HUES6 (cell line): ENCODE measurements around the gene CLASP2.
"Not testable (repeated sequence)": the region's sequence is repeated elsewhere in the genome, so short reads cannot be mapped to it uniquely, and the experiment has no call there.

Source experiments
- H3K27ac ChIP-seq: 2 replicates; pipeline ENCODE4 v1.7.0; 2013; ENCODE audit warnings: low read depth, mild to moderate bottlenecking, low read length, inconsistent platforms
- H3K27me3 ChIP-seq: 2 replicates; pipeline ENCODE4 v1.6.1; 2013; ENCODE audit warnings: low read length; ENCODE audit not compliant: control insufficient read depth, insufficient read depth
- H3K36me3 ChIP-seq: 2 replicates; pipeline ENCODE4 v1.6.1; 2013; ENCODE audit warnings: low read length; ENCODE audit not compliant: control insufficient read depth, insufficient read depth
- H3K4me1 ChIP-seq: 2 replicates; pipeline ENCODE4 v1.6.1; 2013; ENCODE audit warnings: low read length; ENCODE audit not compliant: control insufficient read depth, insufficient read depth
- H3K4me3 ChIP-seq: 2 replicates; pipeline ENCODE4 v1.5.1; 2013; ENCODE audit warnings: low read depth, low read length
- H3K9ac ChIP-seq: one replicate; pipeline ENCODE4 v1.6.1; 2013; ENCODE audit warnings: mild to moderate bottlenecking, low read length
- H3K9me3 ChIP-seq: 2 replicates; pipeline ENCODE4 v1.6.1; 2013; ENCODE audit warnings: low read depth, low read length; ENCODE audit not compliant: control insufficient read depth, insufficient read depth

CLASP2 gene

DNA sequence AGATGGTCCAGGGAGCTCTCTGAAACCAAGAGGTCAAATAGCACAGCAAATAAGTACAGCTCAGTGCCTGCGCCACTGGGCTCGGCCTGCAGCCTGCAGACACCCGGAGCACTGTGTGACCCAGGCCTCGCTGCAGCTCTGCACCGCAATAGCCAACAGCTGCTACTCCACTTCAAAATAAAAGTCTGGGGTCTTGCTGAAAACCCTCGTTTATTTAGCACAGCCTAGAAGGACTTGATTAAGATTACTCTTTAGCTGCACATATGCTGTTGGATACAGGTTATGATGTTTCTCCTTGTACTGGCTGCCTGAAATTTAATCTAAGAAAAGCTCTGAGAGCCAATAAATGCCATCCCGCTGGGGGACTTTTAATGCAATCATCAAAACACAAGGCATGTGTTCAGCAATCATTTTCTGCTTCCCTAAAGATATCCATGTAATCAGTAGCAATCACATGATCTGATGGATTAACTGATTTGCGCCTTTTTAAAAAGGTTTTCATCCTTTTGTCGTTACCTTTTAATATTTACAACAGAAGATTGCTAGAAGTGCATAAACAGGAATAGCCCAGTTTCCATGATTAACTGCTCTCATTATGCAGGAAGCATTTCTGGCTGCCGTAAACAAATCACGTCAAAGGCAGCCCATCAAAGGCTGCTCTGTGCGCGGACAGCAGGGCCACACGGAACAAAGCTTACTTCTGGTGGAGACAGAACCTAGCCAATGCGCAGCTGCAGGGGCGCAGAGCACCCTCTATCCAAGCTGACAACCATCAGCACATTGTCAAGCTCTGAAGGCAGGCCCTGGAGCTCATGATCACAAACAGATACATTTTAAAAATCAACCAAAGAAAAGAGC is 58.8 kb downstream of the CLASP2 start:
- Histone ChIP-seq H3K9me3 (no peaks in the 10 kb centered on the region), H3K4me1 (peaks cover 26% of the 10 kb centered on the region), H3K27ac (peak overlapping the region; percentile 36; the same call in 1 of the 2 replicates), H3K9ac (no peak overlapping the region), H3K27me3 (no peaks in the 10 kb centered on the region), H3K4me3 (peak overlapping the region; percentile 54), H3K36me3 (no peaks in the 10 kb centered on the region)

- Histone ChIP-seq H3K27ac (no peak overlapping the region), H3K4me1 (peaks cover 30% of the 10 kb centered on the region), H3K9me3 (no peaks in the 10 kb centered on the region), H3K27me3 (no peaks in the 10 kb centered on the region), H3K4me3 (peak overlapping the region; percentile 54), H3K36me3 (no peaks in the 10 kb centered on the region), H3K9ac (no peak overlapping the region)
These were observed 59.4 kb downstream of the CLASP2 start for GRCh38 chr3:33658621-33658990.

GRCh38 chr3:33658039-33658438 is 60.0 kb downstream of the CLASP2 start:
- Histone ChIP-seq H3K27me3 (no peaks in the 10 kb centered on the region), H3K27ac (no peak overlapping the region), H3K4me1 (peaks cover 30% of the 10 kb centered on the region), H3K9me3 (no peaks in the 10 kb centered on the region), H3K9ac (no peak overlapping the region), H3K36me3 (no peaks in the 10 kb centered on the region), H3K4me3 (no peak overlapping the region)

- Histone ChIP-seq H3K9ac (no peak overlapping the region), H3K4me1 (peaks cover 15% of the 10 kb centered on the region; the same call in 1 of the 2 replicates), H3K36me3 (no peaks in the 10 kb centered on the region)
These were observed 65.3 kb downstream of the CLASP2 start for GRCh38 chr3:33652736-33653135.

GRCh38 chr3:33651101-33651500 is 67.0 kb downstream of the CLASP2 start:
- H3K36me3 ChIP-seq, H3K9ac ChIP-seq, H3K4me3 ChIP-seq, H3K9me3 ChIP-seq, H3K27ac ChIP-seq, H3K27me3 ChIP-seq: not testable (repeated sequence)
- peaks cover 15% of the 10 kb centered on the region; the same call in 1 of the 2 replicates for H3K4me1 ChIP-seq

More at GRCh38 chr3:33652736-33653135, 65.3 kb downstream of the CLASP2 start:
- Histone ChIP-seq H3K9me3 (no peaks in the 10 kb centered on the region), H3K4me3 (no peak overlapping the region), H3K27me3 (no peaks in the 10 kb centered on the region), H3K27ac (no peak overlapping the region)

- Histone ChIP-seq H3K27me3 (no peaks in the 10 kb centered on the region), H3K27ac (no peak overlapping the region), H3K9ac (no peak overlapping the region), H3K4me1 (peaks cover 19% of the 10 kb centered on the region), H3K4me3 (no peak overlapping the region), H3K9me3 (no peaks in the 10 kb centered on the region), H3K36me3 (no peaks in the 10 kb centered on the region)
These were observed 67.6 kb downstream of the CLASP2 start for GRCh38 chr3:33650495-33650894.

DNA sequence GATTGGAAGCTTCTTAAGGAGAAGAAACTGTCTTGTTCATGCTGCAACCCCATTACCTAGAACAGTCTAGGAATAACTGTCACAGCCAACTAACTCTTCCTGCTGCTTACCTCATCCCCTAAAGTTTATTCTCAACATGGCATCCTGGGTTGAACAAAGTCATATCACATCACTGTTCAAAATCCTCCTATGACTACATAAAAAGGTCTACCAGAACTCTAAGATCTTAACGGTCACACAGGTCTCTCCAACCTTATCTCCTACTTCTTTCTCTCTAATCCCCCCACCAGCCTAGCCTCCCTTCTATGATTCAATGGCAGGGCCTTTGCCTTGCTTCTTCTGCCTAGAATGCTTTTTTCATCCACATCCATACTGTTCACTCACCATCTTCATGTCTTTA is 69.3 kb downstream of the CLASP2 start:
- H3K4me1 ChIP-seq, result peaks cover 10% of the 10 kb centered on the region
- peaks cover 3% of the 10 kb centered on the region; the same call in 1 of the 2 replicates for H3K36me3 ChIP-seq
- H3K4me3 ChIP-seq, result no peak overlapping the region
- H3K27me3 ChIP-seq, result no peaks in the 10 kb centered on the region
- no peak overlapping the region for H3K27ac ChIP-seq
- no peak overlapping the region for H3K9ac ChIP-seq
- no peaks in the 10 kb centered on the region for H3K9me3 ChIP-seq

DNA sequence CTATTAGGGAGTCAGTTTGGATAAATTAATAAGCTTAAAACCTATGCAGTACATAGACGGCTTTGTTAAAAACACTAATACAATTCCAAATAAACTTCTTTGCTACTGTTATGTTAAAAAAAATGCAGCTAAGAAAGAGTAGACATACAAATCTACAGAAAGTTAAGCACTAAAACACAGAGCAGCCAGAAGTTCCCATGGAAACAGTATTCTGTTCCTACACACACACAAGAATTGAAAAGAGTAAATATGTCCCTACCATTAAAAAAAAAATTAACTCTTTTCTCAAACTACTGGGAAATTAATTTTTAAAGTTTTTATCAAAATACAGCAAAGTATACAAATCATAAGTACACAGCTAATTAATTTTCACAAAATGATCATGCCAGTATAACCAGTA is 71.6 kb downstream of the CLASP2 start:
- Histone ChIP-seq H3K4me1 (peaks cover 9% of the 10 kb centered on the region), H3K4me3 (no peak overlapping the region), H3K27me3 (no peaks in the 10 kb centered on the region)

GRCh38 chr3:33645060-33645647 is 72.9 kb downstream of the CLASP2 start:
- Histone ChIP-seq H3K4me3 (peak overlapping the region; percentile 41), H3K27ac (no peak overlapping the region), H3K9me3 (no peaks in the 10 kb centered on the region)

More for the DNA sequence above, 71.6 kb downstream of the CLASP2 start:
- Histone ChIP-seq H3K9ac (no peak overlapping the region), H3K36me3 (peaks cover 3% of the 10 kb centered on the region; the same call in 1 of the 2 replicates), H3K9me3 (no peaks in the 10 kb centered on the region), H3K27ac (no peak overlapping the region)

DNA sequence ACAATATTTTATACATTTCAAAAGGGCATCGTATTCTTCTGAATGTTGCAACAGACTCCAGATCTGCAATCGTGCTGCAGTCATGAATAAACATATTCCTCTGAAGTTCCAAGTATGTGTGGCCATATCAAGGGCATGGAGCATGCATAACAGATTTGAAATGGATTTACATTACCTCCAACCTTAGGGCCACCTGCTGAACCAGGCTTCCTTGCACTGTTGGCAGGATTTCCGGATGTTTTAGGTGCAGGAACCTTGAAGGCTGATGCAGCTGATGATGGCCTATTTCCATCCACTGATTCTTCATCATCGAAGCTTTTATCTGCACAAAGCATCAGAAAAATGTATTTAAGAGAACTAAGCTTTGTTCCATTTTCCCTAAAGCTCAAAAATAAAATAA is 73.5 kb downstream of the CLASP2 start:
- Histone ChIP-seq H3K9ac (no peak overlapping the region), H3K27me3 (no peaks in the 10 kb centered on the region), H3K4me3 (no peak overlapping the region), H3K9me3 (no peaks in the 10 kb centered on the region), H3K4me1 (peaks cover 9% of the 10 kb centered on the region), H3K36me3 (peaks cover 3% of the 10 kb centered on the region; the same call in 1 of the 2 replicates), H3K27ac (no peak overlapping the region)

More at GRCh38 chr3:33645060-33645647, 72.9 kb downstream of the CLASP2 start:
- H3K4me1 ChIP-seq, result peaks cover 9% of the 10 kb centered on the region
- H3K36me3 ChIP-seq, result peaks cover 3% of the 10 kb centered on the region; the same call in 1 of the 2 replicates
- H3K27me3 ChIP-seq, result no peaks in the 10 kb centered on the region
- no peak overlapping the region for H3K9ac ChIP-seq

- H3K36me3 ChIP-seq, result peaks cover 7% of the 10 kb centered on the region
- no peak overlapping the region for H3K4me3 ChIP-seq
- H3K4me1 ChIP-seq, result peaks cover 11% of the 10 kb centered on the region
- H3K27me3 ChIP-seq, result no peaks in the 10 kb centered on the region
- H3K27ac ChIP-seq, result no peak overlapping the region
- no peaks in the 10 kb centered on the region for H3K9me3 ChIP-seq
- H3K9ac ChIP-seq, result no peak overlapping the region
These were observed 75.2 kb downstream of the CLASP2 start for GRCh38 chr3:33642806-33643205.
